ENCODE data around the gene INPP5E.

INPP5E gene

DNA sequence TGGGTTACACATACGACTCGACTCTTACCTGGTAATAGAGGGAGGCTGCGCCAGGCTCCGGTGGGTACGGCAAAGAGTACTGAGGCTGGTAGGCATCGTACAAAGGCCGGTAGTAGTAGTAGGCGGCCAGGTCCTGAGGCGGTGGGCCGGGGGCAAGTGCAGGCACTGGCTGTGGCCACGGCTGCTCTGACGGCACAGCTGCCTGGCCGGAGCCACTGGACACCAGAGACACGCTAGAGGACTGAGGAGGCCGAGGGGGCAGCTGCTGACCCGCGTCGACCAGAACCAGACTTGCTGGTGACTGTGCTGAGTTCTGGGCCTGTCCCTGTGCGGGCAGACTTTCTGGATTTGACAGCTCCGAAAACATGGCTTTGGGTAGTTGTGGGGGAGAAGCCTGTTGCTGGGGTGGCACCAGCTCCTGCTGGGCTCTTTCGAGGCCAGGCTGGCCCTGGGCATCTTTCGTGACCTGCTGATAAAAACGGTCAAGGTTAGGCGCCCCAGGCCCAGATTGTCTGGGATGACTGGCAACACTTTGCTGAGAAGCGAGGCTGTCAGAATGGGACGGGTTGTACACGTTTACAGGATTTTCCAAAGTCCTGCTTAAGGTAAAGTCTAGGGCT, 34.5 kb upstream of the INPP5E start:
- DNase-seq (ENCODE audit: low read depth in 2 of 2), result no peak

DNA sequence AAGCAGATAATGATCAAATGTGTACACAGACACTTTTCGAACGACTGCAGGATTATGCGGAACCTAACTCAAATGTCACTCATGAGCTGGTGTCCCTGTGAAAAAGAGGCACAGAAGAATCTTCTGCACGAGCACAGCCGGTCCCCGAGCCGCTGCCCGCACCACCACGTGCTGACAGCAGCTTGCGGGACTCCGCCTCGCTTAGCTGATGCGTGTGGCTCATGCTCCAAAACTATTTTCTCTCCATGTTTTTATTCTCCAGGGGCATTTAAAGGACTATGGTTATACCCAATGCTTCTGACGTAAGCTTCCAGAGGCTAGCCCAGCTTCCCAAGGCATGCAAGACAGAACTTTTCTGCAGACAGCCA, 33.7 kb upstream of the INPP5E start:
- DNase-seq (ENCODE audit: low read depth in 2 of 2), result no peak

DNA sequence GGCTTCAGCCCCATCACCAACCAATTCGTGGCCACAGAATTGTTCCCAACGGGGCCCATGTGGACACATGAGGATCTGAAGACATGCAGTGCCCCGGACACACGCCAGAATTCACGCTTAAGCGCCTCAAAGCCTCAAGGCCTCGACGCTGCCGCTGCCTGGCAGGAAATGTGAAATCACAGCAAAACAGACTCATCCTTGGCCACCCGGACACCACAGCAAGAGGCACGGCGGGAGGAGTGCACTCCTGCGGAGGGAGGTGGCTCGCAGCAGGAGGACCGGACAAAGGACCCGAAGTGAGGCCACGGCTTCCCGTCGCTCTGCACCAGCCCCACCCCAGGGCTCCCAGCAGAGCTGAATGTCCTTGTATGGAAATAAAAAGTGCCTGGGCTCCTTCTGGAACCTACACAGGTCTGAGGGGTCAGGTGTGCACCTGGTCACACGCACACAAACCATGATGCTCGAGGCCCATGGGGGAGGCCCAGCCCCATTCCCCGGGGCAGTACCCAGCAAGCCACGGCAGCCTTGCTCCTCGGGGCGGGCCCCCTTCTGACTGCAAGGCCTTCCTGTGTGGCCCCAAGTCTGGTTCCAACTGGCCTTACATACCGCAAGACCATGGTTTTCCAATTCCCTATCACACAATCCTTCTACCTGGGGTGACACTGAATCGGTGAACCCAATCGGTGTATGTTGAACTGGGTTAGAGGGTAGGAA, 33.2 kb upstream of the INPP5E start:
- DNase-seq (ENCODE audit: low read depth in 2 of 2), result no peak

DNA sequence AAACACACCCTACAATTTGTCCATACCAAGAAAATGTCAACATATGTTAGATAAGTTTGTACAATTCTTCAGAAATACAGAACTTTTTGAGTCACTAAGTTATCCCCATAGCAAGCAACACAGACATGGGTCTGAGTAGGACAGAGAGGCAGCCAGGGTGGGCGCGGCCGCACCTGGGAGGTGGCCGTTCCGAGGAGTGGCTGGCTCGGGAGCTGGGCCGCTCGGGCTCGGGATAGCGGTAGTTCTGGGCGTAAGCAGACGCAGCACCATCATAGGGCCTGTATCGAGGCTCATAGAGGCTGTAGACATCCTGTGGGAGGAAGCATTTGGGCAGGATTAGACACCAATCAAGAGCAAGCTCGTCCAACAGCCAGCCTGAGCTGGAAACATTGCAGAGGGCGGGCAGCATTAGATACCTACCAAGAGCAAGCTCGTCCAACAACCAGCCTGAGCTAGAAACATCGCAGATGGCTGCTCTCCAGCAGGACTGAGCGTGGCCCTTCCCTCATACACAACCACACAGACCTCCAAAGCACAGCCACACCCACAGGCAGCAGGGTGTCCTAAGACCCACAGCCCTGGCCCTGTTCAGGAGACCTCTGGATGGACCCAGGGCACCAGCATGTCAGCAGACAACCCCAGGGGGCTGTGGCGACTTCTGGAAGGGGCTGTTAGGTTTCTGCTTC, 32.3 kb upstream of the INPP5E start:
- no peak for DNase-seq (ENCODE audit: low read depth in 2 of 2)

DNA sequence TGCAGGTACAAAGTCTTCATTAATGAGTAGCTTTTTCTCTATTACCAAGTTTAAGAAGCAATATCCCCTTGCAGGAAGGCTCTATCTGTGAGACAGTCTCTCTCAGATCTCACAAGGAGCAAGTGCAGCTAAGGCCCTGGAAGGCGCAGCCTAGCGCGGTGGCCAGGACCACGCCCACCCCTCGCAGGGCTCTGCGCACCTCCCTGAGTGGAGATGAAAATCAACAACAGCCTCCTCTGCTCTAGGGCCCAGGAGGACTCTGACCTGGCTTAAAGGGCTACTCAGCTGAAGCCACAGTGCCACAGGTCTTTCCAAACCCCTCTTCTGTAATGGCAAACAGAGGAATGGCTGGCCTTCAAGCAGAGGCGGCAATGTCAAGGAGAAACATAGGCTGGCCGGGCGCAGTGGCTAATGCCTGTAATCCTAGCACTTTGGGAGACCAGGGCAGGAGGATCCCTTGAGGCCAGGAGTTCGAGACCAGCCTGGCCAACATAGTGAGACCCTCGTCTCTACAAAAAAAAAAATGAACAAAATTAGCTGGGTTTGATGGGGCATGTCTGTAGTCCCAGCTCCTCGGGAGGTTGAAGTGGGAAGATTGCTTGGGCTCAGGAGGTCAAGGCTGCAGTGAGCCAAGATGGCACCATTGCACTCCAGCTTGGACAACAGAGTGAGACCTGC, 31.3 kb upstream of the INPP5E start:
- no peak for DNase-seq (ENCODE audit: low read depth in 2 of 2)

DNA sequence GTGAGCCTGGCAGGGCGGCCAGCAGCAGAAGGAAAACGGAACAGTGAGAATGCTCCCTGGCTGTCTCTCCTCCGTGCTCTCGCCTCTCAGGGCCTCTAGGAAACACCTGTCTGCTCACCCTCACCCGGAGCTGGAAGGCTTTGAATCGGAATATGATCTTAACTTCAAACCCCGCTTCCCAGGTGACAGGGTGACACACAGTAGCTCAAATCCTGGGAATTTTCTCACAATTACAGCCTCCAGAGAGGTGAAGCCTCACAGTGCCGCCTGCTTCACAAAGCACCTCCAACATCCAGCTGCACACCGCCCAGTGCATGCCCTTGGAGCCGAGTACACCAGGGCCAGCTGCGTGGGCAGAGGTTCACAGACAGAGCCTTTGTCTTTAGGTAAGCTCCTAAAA, 30.7 kb upstream of the INPP5E start:
- no peak for DNase-seq (ENCODE audit: low read depth in 2 of 2)

DNA sequence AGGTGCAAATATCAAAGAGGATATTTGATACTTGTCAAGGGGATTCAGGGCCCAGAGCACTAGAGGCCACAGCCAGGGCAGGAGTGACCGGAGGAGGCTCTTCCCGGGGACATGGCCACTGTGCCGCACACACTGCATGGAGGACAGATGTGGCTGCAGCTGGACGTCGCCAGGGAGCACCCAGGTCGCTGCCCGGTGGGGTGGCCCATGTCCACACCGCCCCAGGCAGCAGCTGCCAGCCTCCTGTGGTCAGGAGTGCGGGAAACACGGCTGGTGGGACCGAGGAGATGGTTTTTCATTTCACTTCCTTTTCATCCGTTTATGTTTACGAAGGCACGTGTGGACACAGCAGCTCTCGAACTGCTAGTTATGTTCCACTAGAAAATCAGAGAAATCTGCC, 28.1 kb upstream of the INPP5E start:
- DNase-seq (ENCODE audit: low read depth in 2 of 2), result no peak

DNA sequence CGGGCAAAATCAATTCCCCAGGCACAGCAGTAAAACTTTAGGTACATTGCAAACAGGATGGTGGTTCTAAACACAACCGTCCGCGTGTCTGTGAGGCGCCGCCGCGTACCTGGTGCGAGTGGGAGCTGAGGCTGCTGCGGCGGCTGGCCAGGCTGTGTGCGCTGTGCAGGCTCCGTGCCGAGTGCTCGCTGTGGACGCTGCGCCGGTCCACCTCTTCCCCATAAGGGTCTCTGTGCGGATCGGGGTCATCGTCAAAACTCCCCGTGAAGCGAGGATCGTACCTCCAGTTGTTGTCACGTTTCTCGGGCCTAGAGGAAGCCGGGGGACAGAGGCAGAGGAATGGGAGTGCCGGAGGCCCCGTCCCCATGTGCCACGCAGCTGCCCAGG, 26.5 kb upstream of the INPP5E start:
- DNase-seq (ENCODE audit: low read depth in 2 of 2), result no peak

DNA sequence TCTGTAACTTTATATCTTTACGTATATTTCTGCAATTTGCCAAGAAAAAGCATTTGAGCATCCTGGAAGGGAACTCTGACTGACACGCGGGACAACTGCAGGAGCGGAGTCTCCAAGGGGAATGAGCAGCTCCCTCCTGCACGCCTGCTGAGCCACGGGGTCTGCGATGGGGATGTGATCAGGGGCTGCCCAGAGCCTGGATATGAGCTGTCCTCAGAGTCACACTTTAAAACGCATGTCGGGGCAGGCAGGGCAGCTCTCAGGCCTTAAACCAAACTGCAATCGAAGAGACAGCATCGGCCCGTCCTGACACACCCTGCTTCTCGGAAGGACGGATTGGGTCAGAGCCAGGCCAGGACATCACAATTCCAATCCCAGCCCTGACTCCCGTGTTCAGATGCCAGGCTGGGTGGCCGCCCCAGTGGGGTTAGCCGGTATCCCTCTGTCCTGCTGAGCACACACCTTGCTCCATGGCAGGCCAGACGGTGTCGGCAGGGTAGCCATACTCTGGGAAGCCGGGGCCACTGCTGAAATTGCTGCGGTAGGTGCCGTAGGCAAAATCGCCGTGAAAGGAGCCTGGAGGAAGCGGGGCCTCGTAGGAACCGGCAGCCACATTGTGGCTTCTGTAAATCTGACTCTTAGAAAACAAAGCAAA, 26.0 kb upstream of the INPP5E start:
- DNase-seq (ENCODE audit: low read depth in 2 of 2), result no peak

DNA sequence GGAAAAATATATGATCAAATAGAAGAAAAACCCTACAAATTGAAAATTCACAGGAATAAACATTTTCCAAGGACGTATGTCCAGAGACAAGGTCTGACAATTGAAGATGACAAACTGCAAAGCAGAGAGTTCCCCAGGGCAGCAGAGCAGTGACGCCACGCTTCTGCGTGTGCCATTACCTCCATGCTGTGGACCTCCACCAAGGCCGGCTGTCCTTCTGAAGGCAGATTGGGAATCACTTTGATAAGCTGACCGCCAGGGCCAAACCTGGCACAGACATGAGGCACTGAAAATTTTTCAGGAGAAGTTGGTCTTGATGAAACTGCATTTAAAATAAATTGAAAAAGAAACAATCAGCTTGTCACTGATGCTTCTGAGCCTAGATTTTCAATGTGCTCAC, 24.6 kb upstream of the INPP5E start:
- DNase-seq (ENCODE audit: low read depth in 2 of 2), result no peak

DNA sequence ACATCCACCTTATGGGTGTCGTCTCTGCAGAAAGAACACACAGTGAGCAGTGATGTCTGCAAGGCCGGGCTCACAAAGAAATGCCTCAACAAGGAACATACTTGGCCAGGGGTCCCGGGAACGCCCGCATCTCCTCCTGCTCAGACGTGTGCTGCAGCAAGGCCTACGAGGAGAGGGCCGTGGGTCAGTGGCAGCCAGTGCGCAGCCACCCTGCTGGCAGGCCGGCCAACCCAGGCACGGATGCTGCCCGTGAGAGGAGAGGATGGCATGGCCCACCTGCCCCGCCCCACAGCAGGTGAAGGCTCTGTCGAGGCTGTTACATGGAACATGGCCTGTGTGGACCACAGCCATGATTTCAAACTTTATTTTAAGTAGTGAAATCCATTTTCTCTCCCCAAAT, 23.9 kb upstream of the INPP5E start:
- no peak for DNase-seq (ENCODE audit: low read depth in 2 of 2)

DNA sequence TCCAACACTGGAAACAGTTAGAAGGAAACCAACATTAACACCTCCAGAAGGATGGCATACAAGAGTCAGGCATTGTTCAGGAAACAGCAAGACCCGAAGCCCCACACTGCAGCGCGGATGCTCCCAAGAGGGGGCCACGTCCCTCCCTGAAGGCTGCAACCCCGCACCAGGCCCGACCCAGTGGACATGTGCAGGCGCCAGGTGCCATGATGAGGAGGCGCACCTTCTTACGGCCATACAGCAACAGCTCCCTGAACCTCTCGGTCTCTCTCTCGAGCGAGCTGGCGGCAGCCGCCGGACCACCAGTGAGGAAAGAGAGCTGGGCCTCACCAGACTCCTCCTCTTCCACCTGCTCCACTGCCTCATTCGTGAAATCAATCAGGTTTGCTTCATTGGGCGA, 23.0 kb upstream of the INPP5E start:
- no peak for DNase-seq (ENCODE audit: low read depth in 2 of 2)

DNA sequence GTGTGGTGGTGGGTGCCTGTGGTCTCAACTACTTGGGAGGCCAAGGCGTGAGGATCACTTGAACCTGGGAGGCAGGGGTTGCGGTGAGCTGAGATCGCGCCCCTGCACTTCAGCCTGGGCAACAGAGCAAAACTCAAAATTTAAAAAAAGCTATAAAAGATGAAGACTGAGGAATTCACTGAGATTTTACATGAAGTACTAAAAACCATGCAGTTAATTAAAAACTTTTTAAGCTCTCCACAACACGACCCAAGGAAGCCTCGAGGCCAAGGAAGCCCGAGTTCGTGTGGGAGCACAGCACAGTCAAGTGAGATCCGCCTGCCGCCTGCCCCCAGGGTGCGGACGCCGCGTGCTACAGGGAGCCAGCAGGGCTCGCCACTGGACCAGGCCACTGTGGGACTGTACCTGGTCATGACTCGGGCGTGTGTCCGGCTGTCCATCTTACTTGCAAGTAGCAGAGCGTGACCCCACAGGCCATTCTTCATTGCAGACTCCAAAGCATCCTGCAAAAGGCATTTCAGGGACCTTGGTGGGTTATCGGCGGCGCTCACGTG, 21.2 kb upstream of the INPP5E start:
- DNase-seq (ENCODE audit: low read depth in 2 of 2), result no peak

DNA sequence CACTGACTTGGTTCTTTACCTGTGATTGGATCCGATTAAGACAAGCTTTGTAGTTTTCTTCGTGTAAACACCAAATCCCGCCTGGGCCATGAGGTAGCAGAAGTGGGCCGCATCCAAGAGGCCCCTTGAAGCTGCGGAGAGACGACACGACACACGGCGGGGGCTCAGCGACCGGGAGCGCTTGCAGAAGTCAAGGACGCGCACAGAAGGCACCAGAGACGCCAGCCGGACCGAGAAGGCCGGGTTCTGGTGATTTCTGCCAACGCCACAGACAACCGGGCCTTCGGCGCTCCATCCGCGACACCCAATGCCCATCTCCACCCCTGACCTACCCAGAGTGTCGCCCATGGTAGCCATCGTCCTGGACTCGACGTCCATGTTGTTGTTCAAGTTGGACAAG, 19.8 kb upstream of the INPP5E start:
- no peak for DNase-seq (ENCODE audit: low read depth in 2 of 2)

DNA sequence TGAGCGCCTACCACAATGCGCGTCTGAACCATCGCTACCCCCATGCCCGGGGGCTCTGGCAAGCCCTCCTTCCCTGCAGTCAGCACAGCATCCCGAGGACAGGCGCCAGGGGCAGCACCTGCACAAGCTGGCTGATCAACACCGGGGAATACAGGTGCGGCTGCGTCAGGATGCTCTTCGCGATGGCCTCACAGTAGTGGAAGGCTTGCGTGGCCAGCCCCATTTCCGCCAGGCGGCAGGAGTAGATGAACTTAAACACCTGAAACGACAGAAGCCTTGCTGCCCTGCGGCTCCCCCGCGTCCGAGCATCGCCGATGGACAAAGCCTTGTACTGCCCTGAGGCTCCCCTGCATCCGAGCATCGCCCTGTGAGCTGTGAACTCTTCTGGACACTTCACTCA, 17.7 kb upstream of the INPP5E start:
- DNase-seq (ENCODE audit: low read depth in 2 of 2), result no peak

DNA sequence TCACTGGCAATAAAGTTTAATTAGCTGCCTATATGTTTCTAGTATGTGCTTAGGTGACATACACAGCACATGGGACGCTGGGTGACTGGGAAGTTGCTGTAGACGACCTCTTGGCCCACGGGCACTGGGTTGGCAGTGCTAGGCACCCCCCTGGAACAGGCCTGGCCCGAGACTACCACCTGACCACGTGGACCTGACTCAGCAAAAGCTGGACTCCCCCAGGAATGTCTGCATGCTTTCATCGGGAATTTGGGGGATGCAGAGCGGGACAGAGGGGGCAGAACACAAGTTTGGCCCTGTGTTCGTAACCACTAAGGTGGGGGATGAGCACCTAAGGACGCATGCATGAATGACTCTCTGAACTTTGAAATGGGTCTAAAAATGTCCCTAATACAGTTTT, 16.6 kb upstream of the INPP5E start:
- DNase-seq (ENCODE audit: low read depth in 2 of 2), result no peak

DNA sequence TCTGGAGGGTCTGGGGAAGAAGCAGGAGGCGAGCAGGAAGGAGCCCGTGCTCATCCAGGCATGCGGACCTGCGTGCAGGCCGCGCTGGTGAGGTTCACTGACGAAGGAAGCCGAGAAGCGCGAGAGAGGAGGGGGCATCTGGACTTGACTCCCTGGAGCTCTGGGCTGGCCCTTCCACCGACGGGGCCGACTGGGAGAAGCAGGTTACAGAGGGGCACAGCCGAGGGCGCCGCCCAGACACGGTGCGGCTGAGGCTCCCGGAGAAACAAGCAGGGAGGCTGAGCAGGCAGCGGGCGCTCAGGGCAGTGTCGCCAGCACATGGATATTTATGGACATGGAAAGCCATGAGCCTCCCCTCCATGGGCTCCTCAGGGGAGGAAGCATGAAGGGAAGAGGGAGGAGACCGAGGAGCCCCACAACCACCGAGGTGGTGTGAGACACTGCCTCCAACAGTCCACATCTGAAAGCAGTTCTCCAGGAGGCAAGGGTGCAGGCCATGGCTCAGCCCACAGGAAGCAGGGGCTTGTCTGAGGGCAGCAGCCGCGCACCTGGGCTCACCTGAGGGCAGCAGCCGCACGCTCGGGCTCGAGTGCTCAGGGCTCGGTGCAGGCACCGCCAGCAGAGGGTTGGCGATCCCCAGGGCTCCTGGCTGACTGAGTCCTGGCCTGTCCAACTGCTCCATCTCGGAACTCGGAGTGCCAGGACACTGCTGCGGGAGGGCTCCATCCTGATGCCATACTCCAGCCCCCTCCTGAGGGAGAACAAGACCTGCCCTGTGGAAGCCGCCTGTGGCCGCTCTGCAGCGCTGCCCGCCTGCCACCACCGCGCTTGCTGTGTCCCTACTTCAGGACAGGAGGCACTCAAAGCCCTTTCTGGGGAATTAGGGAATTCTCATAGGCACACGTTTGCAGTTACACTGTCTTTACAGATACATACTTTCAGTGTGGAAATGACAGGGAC, 15.7 kb upstream of the INPP5E start:
- no peak for DNase-seq (ENCODE audit: low read depth in 2 of 2)

DNA sequence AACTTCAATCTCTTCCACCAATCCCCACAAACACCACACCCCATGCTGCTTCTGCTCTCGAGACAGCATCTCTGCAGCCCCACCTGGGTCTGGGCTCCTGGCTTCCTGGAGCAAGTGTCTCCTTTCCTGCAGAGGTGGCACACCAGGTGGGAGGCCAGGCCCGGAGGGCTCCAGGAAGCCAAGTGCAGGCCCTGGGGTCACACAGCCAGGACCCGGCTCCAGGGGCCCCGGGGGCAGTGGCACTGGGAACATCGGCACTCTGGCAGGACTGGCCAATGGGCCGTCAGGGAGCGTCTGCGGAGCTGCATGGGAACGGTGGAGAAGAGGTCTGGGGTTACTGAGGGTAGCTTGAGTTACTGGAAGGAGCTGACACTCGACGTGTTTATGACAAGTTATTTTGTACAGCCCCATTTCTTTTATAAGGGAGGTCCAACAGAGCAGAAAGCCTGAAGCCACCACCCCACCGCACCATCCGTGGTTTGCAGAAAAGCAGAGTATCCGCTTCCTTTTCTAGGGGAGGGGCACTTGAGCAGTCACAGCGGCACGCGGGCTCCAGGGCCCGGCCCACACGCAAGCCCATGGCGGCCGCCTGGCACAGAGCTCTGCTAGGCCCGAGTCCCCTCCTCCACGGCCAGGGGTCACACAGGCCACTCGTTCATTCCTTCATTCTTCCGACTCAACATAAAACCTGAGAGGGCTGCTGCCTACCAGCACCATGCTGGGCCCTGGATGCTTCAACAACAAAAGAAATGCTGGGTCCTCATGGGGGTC, 14.6 kb upstream of the INPP5E start:
- DNase-seq (ENCODE audit: low read depth in 2 of 2), result no peak

DNA sequence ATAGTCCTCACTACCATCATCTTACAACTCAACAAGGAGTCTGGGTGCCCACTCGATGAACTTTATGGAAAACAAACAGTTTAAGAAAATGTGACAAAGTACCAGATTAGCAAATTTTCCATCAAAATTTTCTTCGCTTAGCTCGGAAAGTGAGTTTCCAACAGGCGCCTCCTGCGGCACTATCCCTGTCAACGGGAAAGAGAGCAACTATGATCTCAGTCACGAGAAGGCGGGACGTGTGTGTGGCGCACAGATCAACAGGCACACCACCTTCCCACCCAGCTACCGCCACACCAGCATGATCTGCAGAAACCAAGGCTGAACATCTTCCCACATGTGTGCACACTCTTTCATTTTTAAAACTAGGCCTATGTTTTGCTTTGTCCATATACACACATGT, 13.7 kb upstream of the INPP5E start:
- no peak for DNase-seq (ENCODE audit: low read depth in 2 of 2)

DNA sequence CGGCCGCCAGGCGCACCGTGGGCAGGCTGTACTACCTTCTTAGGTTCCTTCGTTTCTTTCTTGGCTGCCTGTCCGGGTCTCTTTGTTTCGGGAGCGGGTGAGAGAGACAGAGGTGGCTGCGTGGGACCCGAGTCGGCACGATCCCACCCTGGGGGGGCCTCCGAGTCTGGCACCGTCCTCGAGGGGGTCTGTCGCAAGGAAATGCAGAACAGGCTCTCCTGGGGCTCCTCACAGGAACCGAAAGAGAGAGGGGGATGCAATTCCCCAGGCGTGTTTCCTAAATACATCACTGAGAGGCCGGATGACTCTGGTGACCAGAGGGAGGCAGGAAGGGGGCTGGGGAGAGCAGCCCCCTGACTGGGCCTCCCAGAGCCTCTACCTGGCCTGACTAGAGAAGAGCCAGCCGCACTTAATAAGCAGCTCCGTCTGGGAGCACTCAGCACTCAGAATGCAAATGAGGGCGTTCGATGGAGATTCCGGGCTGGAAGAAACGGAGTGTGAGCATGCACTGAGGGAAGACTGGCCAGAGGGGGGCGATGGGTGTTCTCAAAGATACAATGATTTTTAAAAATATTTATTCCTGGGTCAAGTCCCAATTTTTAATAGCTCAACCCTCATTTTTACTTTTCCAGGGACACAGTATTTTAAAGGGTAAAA, 11.7 kb upstream of the INPP5E start:
- DNase-seq (ENCODE audit: low read depth in 2 of 2), result no peak

Data from fibroblast of skin of left biceps (primary cell).